ENCODE data around the gene TTLL6. TPM values are rescaled to one million over a fixed set of nuclear protein-coding genes. Genes with fewer than 3 reads are reported as not detected.
A peak's percentile ranks its signal among the peaks of the same experiment; 100 is the strongest.

TTLL6 gene
- total RNA-seq, 1 experiment from 2014 or later, result 3.4 TPM

DNA sequence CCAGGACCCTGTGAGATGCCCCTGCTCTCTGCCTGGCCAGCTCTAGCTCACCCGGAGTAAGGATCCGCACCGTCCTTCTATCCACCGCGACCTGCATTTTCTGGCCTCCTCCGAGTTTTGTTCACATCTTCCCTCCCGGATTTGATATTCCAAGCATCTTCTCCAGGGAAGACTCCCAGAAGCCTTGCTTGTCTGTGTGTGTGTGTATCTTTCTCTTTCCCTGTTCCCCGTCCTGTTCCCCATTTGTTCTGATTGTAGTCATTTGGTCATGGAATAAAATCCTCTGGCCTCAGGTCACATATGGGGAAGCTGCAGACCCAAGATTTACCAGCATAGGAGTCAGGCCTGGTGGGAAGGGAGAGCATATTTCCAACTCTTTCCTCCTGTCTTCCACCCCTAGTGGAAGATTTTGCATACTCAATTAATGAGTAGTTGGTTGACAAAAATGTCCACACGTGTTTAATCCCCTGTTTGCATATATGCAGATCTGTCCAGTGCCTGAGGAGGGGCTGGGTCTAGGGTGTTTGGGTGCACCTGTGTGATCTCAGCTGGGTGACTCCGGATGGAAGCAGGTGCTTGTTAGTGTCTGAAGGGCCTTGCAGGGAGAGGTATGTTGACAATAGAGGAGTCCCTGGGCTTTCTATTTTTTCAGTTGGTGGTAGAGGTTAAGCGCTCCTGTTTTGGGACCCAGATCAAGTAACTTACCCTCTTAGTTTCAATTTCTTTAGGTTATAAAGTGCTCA, 96.6 kb downstream of the TTLL6 start:
- no peaks in the 10 kb centered on the region for H3K36me3 Mint-ChIP-seq
- TF ChIP-seq ZMAT4 (CRISPR knock-in tag; IDR thresholded peaks at IDR 0.05) (no peak), ATF2 (CRISPR knock-in tag; IDR thresholded peaks at IDR 0.05; ENCODE audit: borderline replicate concordance, low read depth) (no peak), SMAD4 (CRISPR knock-in tag; IDR thresholded peaks at IDR 0.05) (no peak), ZNF121 (CRISPR knock-in tag; IDR thresholded peaks at IDR 0.05) (no peak), HMGA2 (CRISPR knock-in tag; IDR thresholded peaks at IDR 0.05) (no peak), ZNF512 (CRISPR knock-in tag; IDR thresholded peaks at IDR 0.05; ENCODE audit: borderline replicate concordance) (no peak)
- TF ChIP-seq, protein P1, sequence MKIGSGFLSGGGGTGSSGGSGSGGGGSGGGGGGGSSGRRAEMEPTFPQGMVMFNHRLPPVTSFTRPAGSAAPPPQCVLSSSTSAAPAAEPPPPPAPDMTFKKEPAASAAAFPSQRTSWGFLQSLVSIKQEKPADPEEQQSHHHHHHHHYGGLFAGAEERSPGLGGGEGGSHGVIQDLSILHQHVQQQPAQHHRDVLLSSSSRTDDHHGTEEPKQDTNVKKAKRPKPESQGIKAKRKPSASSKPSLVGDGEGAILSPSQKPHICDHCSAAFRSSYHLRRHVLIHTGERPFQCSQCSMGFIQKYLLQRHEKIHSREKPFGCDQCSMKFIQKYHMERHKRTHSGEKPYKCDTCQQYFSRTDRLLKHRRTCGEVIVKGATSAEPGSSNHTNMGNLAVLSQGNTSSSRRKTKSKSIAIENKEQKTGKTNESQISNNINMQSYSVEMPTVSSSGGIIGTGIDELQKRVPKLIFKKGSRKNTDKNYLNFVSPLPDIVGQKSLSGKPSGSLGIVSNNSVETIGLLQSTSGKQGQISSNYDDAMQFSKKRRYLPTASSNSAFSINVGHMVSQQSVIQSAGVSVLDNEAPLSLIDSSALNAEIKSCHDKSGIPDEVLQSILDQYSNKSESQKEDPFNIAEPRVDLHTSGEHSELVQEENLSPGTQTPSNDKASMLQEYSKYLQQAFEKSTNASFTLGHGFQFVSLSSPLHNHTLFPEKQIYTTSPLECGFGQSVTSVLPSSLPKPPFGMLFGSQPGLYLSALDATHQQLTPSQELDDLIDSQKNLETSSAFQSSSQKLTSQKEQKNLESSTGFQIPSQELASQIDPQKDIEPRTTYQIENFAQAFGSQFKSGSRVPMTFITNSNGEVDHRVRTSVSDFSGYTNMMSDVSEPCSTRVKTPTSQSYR (CRISPR knock-in tag; IDR thresholded peaks at IDR 0.05), result no peak
- H3K27me3 Mint-ChIP-seq (ENCODE audit: low read depth), result peaks cover 100% of the 10 kb centered on the region
- peaks cover 63% of the 10 kb centered on the region for H3K4me1 Mint-ChIP-seq
- peak overlapping the region; percentile 85 for H3K4me3 Mint-ChIP-seq
- no peaks in the 10 kb centered on the region for H3K9me3 Mint-ChIP-seq
- DNase-seq (ENCODE audit: low spot score) (no peak), ATAC-seq (no peak)
- ChIA-PET POLR2A (interaction anchor here (0.7 to 1.7 kb wide), 3 partner anchors 8 to 98 kb away, joined by 3 to 8 read pairs (median 7); partner anchors contain the start of gene HOXB13), CTCF (interaction anchor here (1.0 to 10.9 kb wide), 14 partner anchors 10 to 164 kb away, joined by 3 to 218 read pairs (median 7); partner anchors contain the start of gene TTLL6)
- H3K27ac Mint-ChIP-seq, result peak overlapping the region; percentile 69

GRCh38 chr17:48719642-48720265, 97.3 kb downstream of the TTLL6 start:
- POLR2A ChIA-PET, result interaction anchor here (0.7 to 1.7 kb wide), 3 partner anchors 9 to 98 kb away, joined by 3 to 8 read pairs (median 7); partner anchors contain the start of gene HOXB13

More at GRCh38 chr17:48719642-48720265, 97.3 kb downstream of the TTLL6 start:
- DNase-seq (ENCODE audit: low spot score) (peak; percentile 83), ATAC-seq (peak; percentile 42)
- CTCF ChIA-PET, result interaction anchor here (0.5 to 10.9 kb wide), 18 partner anchors 9 to 1676 kb away, joined by 3 to 218 read pairs (median 4); partner anchors contain the start of genes HOXB13 and TTLL6
- TF ChIP-seq NR1H2 (CRISPR knock-in tag; IDR thresholded peaks at IDR 0.05) (no peak), FOXK1 (CRISPR knock-in tag; IDR thresholded peaks at IDR 0.05) (0 out of 2 replicates have a peak, but pooled peaks have one; percentile 46), TEAD1 (CRISPR knock-in tag; IDR thresholded peaks at IDR 0.05) (peak; percentile 81; the same call in 1 of the 2 replicates), E2F5 (CRISPR knock-in tag; IDR thresholded peaks at IDR 0.05) (no peak), ZBTB21 (CRISPR knock-in tag; IDR thresholded peaks at IDR 0.05; ENCODE audit: borderline replicate concordance) (0 out of 2 replicates have a peak, but pooled peaks have one; percentile 27), FOXP4 (CRISPR knock-in tag; IDR thresholded peaks at IDR 0.05) (peak; percentile 67), ATF3 (CRISPR knock-in tag; conservative IDR thresholded peaks at IDR 0.05) (no peak), ZBTB43 (CRISPR knock-in tag; IDR thresholded peaks at IDR 0.05) (no peak), ETV6 (CRISPR knock-in tag; IDR thresholded peaks at IDR 0.05) (0 out of 2 replicates have a peak, but pooled peaks have one; percentile 45)
- TF ChIP-seq, protein P2, sequence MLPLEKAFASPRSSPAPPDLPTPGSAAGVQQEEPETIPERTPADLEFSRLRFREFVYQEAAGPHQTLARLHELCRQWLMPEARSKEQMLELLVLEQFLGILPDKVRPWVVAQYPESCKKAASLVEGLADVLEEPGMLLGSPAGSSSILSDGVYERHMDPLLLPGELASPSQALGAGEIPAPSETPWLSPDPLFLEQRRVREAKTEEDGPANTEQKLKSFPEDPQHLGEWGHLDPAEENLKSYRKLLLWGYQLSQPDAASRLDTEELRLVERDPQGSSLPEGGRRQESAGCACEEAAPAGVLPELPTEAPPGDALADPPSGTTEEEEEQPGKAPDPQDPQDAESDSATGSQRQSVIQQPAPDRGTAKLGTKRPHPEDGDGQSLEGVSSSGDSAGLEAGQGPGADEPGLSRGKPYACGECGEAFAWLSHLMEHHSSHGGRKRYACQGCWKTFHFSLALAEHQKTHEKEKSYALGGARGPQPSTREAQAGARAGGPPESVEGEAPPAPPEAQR (CRISPR knock-in tag; IDR thresholded peaks at IDR 0.05), result no peak
- Mint-ChIP-seq H3K4me3 (peak overlapping the region; percentile 85), H3K27me3 (ENCODE audit: low read depth) (peaks cover 100% of the 10 kb centered on the region), H3K4me1 (peaks cover 57% of the 10 kb centered on the region), H3K27ac (no peak overlapping the region), H3K9me3 (no peaks in the 10 kb centered on the region), H3K36me3 (no peaks in the 10 kb centered on the region)

Measured in WTC11 (cell line).